Stimulated activated CD8-positive, alpha-beta memory T cell treated with anti-CD3 and anti-CD28 coated beads, Interleukin-15, amount 100 ng/mL, for 24 hours (primary cell): ENCODE measurements around the gene EMC8.
A peak's percentile ranks its signal among the peaks of the same experiment; 100 is the strongest.
"Not testable (repeated sequence)": the region's sequence is repeated elsewhere in the genome, so short reads cannot be mapped to it uniquely, and the experiment has no call there.

Experiments
- DNase-seq: peaks from one replicate; pipeline ENCODE4 v3.0.0-alpha.2; 2020; ENCODE audit warnings: low read depth

Gene EMC8

GRCh38 chr16:85835227-85835751 lies 35.9 kb upstream of the EMC8 start:
- DNase-seq = no peak

DNA sequence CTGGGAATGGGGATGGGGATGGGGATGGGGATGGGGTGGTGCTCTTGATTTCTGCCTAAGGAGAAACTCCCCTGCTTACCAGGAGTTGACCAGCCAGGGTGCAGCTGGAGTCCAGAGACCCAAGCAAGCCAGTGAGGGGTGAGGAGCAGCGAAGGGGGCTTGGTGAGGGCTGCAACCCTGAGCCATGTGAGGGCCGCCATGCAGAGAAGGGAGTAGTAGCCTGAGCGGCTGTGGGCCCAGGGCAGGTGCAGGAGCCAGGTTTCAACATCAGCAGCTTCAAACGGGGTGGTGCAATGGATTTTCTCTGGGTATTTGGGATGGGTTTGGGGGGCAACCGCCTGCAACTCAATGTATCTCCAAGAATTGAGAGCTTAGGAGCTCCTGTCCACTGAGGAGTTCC lies 35.4 kb upstream of the EMC8 start:
- DNase-seq = no peak

DNA sequence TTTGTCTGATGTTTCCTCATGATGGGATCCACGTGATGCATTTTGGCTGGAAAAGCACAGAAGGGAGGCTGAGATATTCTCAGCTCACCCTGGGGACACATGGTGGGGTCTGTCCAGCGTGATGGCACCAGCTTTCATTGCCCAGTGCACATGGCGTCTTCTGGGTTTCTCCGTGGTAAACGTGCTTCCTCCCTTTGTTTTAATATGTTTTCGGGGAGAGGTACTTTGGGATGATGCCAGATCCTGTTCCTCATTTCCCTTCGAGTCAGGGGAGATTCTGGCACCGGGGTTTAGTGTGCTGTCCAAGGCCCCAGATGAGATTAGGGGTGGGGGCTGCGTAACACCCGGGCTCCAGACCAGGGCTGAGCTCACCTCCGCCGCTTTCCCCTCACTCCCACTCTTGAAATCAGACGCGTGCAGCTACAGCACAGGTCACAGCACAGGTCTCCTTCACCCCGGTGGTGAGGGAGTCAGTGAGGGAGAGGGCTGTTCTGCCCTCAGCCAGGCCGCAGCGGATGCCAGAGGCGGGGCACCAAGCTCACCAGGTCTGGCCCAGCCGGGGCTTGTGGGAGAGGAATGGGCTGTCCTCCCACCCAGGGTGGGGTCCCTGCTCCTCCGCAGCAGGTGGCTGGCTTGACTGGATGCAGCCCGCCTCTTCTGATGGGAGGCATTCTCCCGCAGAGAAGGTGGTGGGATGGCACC lies 34.0 kb upstream of the EMC8 start:
- no peak for DNase-seq

- DNase-seq = no peak
Measured at GRCh38 chr16:85832570-85833218, 33.4 kb upstream of the EMC8 start.

GRCh38 chr16:85830821-85831220 lies 31.5 kb upstream of the EMC8 start:
- no peak for DNase-seq

DNA sequence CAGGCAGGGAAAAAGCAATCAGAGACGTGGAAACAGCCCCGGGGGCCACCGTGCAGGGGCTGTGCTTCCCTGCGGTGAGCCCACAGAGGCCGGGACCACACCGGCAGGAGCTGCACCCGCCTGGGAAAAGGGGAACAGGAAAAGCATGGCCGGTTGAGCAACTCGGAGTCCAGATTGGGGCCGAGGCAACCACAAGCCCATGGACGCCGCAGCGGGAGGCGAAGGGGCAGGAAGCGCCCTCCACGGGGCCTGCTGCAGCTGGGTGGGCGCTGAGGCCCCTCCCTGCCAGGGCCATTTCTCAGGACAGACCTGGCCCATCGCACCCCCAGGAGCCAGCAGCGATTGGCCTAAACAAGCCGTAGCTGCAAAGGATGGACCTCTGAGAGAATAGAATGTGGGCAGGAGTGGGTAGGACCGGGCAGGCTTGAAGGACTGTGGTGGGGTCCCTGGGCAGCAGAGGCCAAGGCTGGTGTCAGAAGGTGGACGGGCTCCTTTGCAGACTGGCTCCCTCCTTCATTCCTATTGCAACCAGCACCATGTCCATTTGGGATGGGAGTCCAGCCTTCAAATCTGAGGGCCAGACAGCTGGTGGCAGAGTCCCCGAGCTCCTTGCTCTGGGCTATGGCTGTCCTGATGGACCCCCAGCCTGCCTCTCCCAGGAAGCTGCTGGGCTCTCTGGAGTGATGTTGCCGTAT lies 30.6 kb upstream of the EMC8 start:
- DNase-seq = no peak

DNA sequence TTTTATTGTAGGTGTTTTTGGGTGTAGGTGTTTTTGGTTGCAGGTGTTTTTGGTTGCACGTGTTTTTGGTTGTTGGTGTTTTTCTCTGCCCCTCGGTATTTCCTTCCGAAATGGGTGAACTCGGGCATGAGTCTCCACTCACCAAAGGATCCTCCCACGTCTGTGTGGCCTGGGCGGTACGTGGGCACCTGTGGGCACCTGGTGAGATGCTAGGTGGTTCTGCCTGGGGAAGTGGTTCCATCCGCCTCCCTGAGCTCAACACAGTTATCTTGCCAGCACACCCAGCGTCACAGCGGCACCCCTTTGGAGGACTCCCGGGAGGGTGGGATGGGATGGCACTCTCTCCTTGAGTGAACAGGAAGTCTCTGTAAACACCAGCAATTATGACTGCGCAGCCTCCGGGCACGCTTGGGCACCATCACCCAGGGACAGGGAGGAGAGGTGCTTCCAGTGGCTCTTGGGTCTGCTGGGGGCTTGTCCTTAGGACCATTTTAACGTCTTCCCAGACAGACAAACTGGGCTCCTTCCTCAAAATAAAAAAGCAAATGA lies 29.9 kb upstream of the EMC8 start:
- no peak for DNase-seq

- no peak for DNase-seq
Measured at GRCh38 chr16:85828166-85828565, 28.8 kb upstream of the EMC8 start.

DNA sequence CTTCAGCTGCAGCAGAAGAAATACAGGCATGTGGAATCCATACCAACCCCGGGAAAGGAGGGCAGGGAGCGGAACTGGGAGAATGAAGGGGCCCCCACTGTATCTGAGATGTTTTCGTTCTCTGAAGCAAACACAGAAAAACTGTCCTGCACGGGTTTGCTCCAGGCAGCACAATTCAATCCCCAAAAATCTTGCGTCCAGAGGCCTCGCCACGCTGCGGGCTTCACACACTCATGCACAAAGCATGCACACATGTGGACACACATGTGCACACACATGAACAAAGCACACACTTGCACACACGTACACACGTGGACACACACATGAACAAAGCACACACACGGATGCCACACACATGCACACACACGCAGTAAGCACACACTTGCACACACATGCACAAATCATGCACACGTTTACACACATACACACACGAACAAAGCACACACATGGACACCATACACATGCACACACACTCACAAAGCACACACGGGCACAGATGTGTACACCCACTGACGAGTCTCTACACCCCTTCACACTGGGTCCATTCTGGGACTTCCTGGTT lies 27.4 kb upstream of the EMC8 start:
- DNase-seq = no peak

GRCh38 chr16:85825326-85825725 lies 26.0 kb upstream of the EMC8 start:
- no peak for DNase-seq

GRCh38 chr16:85824161-85825135 lies 25.1 kb upstream of the EMC8 start:
- no peak for DNase-seq

DNA sequence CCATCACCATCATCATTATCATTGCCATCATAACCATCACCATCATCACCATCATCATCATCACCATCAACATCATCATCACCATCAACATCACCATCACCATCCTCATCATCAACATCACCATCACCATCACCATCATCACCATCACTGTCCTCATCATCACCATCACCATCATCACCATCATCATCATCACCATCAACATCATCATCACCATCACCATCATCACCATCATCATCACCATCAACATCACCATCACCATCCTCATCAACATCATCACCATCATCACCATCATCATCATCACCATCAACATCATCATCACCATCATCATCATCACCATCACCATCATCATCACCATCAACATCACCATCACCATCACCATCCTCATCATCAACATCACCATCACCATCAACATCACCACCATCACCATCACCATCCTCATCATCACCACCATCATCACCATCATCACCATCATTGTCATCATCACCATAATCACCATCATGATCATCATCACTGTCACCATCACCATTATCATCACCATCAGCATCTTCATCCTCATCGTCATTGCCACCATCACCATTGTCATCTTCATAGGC lies 24.1 kb upstream of the EMC8 start:
- DNase-seq = no peak

DNA sequence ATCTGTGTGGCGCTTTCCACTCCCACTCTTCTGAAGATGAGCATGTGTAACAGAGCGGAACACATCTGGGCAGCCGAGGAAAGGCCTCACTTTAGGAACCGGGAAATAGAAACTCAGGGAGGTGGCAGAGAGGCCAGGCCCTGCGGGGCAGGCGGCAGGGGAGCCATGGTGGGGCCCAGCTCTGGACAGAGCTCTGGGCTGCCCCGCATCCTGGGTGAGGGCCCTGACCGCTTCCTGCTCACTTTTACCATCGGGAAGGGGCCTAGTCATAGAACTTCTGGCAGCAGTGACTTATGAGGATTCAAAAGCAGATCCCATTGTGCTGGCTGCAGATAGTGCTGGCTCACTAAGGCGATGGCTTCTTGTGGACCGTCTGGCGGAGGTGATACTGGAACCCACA lies 22.8 kb upstream of the EMC8 start:
- no peak for DNase-seq

- peak; percentile 88 for DNase-seq
Measured at GRCh38 chr16:85821390-85822135, 22.2 kb upstream of the EMC8 start.

GRCh38 chr16:85820604-85821372 lies 21.4 kb upstream of the EMC8 start:
- no peak for DNase-seq

DNA sequence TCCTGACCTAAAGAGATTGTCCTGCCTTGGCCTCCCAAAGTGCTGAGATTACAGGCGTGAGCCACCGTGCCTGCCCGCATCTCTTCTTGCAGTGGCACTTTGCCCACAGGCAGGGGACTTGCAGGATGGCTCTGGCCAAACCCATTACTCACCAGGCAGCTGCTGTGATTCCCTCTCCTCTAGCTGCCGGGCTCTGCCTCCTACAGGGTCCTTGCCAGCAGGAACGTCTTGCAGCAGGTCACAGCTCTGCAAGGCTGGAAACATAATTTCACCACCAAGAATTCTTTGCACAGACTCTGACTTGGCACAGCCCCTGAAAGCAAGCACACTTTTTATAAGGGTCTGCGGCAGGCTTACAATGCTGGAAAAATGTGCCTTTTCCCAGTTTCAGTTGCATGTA lies 20.4 kb upstream of the EMC8 start:
- DNase-seq = no peak

DNA sequence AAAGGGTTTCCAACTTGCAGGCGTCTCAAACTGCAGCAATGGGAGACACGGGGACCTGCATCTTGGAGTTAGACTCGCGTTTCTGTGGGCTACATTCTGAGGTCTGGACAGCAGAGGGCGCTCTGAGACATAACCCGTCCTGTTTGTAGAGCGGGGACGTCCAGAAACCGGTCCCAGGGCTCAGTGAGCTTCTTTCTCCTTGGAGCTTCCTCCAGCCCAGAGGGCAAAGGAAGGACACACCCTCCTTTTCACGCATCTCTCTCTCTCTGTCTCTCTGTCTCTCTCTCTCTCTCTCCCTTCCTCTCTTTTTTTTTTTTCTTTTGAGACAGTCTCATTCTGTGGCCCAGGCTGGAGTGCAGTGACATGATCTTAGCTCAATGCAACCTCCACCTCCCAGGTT lies 19.9 kb upstream of the EMC8 start:
- peak; percentile 82 for DNase-seq

GRCh38 chr16:85817195-85817594 lies 17.9 kb upstream of the EMC8 start:
- not testable (repeated sequence) for DNase-seq

DNA sequence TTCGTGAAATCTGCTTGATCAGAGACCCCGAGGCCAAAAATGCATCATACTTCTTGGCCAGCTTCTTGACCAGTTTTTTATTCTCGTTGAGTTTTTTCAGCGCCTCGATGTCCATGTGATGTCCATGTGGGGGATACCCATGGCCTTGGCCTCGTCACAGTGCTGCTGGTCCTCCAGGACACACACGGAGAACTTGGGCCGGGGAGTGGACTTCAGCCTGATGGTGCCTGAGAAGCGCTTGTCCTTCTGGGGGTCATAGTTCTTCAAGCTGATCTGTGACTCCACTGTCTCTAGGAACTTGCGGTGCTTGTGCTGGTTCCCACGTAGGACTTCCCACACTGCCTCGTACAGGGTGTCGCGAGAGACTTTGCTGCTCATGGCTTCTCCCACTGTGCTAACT lies 16.8 kb upstream of the EMC8 start:
- DNase-seq = no peak
